Neural cell (in vitro differentiated cells): ENCODE data around the gene NME3.

Experiments
- CTCF ChIP-seq: fragments of 450-650 bp; IDR thresholded peaks from 2 replicates; pipeline ENCODE4 v1.5.1; 2014; ENCODE audit warnings: antibody characterized with exemption, mild to moderate bottlenecking, moderate library complexity; ENCODE audit not compliant: poor library complexity, severe bottlenecking
- EZH2 ChIP-seq: fragments of 200-600, 300-800 bp; shearing (Covaris generic), sonication (generic); IDR thresholded peaks from 2 replicates; pipeline ENCODE4 v1.6.1; 2014; ENCODE audit warnings: antibody characterized with exemption, low read length, borderline replicate concordance, mild to moderate bottlenecking; ENCODE audit not compliant: insufficient read depth, poor library complexity, severe bottlenecking
- MXI1 ChIP-seq: fragments of 450-650 bp; conservative IDR thresholded peaks from 2 replicates; pipeline ENCODE4 v1.6.1; 2014; ENCODE audit warnings: antibody characterized with exemption, mild to moderate bottlenecking; ENCODE audit not compliant: poor library complexity, severe bottlenecking
- POLR2AphosphoS5 ChIP-seq: IDR thresholded peaks from 2 replicates; pipeline ENCODE4 v1.6.1; 2012
- RAD21 ChIP-seq: fragments of 450-650 bp; conservative IDR thresholded peaks from 2 replicates; pipeline ENCODE4 v1.6.1; 2014; ENCODE audit warnings: antibody characterized with exemption, mild to moderate bottlenecking, moderate library complexity
- TAF1 ChIP-seq: IDR thresholded peaks from 2 replicates; pipeline ENCODE4 v1.6.1; 2012; ENCODE audit warnings: low read depth
- TF ChIP-seq, protein P1 (sequence below): IDR thresholded peaks from 2 replicates; pipeline ENCODE4 v1.6.1; 2012; ENCODE audit warnings: borderline replicate concordance

DNA sequence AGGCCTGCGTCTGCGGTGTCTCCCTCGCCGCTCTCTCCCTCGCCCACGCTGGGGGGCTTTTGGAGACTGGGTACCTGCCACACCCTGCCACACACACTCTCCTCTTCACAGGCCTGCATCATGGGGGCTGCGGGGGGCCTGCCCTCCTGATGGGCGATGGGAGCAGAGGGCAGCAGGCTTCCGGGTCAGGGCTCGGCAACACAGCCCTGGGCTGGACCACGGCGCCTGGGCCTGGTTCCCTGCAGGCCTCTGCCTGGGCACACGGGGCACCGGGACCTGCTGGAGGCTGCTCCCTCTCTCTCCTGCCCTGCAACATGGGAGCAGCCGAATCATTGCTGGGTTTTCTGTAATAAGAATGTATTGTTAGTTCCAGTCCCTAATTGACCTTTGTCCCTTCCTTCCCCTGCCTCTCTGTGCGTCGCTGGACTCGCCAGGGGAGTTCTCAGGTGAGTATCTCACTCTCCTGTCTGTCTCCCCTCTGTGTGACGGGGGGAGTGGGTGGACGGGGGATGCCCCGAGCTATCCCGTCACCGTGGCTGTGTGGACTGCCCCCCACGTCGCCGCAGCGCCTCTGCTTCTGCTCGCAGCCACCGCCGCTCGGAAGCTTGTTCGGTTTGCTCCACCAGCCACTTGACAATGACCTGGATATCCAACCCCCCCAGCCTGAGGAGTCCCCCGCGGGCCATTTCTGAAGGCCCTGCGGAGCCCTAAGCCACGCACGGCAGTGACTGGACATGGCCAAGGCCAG is 13.5 kb downstream of the NME3 start:
- TF ChIP-seq CTCF (no peak), POLR2AphosphoS5 (no peak), RAD21 (no peak), EZH2 (no peak), TAF1 (no peak), MXI1 (no peak)
- TF ChIP-seq, protein P1, sequence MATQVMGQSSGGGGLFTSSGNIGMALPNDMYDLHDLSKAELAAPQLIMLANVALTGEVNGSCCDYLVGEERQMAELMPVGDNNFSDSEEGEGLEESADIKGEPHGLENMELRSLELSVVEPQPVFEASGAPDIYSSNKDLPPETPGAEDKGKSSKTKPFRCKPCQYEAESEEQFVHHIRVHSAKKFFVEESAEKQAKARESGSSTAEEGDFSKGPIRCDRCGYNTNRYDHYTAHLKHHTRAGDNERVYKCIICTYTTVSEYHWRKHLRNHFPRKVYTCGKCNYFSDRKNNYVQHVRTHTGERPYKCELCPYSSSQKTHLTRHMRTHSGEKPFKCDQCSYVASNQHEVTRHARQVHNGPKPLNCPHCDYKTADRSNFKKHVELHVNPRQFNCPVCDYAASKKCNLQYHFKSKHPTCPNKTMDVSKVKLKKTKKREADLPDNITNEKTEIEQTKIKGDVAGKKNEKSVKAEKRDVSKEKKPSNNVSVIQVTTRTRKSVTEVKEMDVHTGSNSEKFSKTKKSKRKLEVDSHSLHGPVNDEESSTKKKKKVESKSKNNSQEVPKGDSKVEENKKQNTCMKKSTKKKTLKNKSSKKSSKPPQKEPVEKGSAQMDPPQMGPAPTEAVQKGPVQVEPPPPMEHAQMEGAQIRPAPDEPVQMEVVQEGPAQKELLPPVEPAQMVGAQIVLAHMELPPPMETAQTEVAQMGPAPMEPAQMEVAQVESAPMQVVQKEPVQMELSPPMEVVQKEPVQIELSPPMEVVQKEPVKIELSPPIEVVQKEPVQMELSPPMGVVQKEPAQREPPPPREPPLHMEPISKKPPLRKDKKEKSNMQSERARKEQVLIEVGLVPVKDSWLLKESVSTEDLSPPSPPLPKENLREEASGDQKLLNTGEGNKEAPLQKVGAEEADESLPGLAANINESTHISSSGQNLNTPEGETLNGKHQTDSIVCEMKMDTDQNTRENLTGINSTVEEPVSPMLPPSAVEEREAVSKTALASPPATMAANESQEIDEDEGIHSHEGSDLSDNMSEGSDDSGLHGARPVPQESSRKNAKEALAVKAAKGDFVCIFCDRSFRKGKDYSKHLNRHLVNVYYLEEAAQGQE: no peak
